Omental fat pad (tissue), 4 donors: Measurements from ENCODE around the gene VPS18. TPM values are rescaled to one million over a fixed set of nuclear protein-coding genes. Genes with fewer than 3 reads are reported as not detected.

Source experiments
- ATAC-seq: fragments of 150-250 bp; one replicate; pipeline ENCODE4 v1.9.1; 2016; ENCODE audit warnings: mild to moderate bottlenecking, moderate library complexity; ENCODE audit not compliant: low FRiP score
- DNase-seq: peaks from one replicate; pipeline ENCODE4 v3.0.0-alpha.2; 2019; ENCODE audit warnings: low spot score
- total RNA-seq, 4 donors: library from RNA; depleted of rRNA; stranded (reverse); fragments of >200 nt; gene quantifications; one replicate each; pipeline ENCODE4 v1.1.0, GENCODE V29; 2016
- TF ChIP-seq, protein P1 (sequence below), 3 donors: fragments of 450-650 bp; IDR thresholded peaks; one replicate each; pipeline ENCODE4 v1.5.1; 2016 to 2017; ENCODE audit warnings: antibody characterized with exemption in 3 of 3, mild to moderate bottlenecking in 3 of 3, moderate library complexity in 2 of 3

Gene VPS18
- total RNA-seq, 4 donors from 2014 or later, result 25.2 to 32.9 (median 28.9) TPM

DNA sequence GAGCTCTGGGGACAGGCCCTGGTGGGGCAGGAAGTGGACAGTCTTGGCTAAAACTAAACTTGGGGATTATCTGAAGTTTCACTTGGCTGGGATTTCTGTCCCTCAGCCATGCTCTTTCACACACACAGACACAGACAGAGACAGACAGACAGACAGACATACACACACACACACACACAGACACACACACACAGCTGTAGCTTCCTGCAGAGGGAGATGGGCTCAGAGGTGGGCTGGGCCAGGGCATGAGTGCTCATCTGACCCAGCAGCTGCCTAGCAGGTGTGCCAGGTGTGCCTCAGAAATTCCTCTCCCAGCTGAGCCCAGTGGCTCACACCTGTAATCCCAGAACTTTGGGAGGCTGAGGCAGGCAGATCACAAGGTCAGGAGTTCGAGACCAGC is 23.5 kb upstream of the VPS18 start:
- no peak for DNase-seq
- no peak for ATAC-seq
- TF ChIP-seq, protein P1, sequence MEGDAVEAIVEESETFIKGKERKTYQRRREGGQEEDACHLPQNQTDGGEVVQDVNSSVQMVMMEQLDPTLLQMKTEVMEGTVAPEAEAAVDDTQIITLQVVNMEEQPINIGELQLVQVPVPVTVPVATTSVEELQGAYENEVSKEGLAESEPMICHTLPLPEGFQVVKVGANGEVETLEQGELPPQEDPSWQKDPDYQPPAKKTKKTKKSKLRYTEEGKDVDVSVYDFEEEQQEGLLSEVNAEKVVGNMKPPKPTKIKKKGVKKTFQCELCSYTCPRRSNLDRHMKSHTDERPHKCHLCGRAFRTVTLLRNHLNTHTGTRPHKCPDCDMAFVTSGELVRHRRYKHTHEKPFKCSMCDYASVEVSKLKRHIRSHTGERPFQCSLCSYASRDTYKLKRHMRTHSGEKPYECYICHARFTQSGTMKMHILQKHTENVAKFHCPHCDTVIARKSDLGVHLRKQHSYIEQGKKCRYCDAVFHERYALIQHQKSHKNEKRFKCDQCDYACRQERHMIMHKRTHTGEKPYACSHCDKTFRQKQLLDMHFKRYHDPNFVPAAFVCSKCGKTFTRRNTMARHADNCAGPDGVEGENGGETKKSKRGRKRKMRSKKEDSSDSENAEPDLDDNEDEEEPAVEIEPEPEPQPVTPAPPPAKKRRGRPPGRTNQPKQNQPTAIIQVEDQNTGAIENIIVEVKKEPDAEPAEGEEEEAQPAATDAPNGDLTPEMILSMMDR (IDR thresholded peaks at IDR 0.05), result no peak

GRCh38 chr15:40871749-40872617 is 22.3 kb upstream of the VPS18 start:
- ATAC-seq (no peak), DNase-seq (no peak)
- TF ChIP-seq, protein P1 (IDR thresholded peaks at IDR 0.05), result no peak

DNA sequence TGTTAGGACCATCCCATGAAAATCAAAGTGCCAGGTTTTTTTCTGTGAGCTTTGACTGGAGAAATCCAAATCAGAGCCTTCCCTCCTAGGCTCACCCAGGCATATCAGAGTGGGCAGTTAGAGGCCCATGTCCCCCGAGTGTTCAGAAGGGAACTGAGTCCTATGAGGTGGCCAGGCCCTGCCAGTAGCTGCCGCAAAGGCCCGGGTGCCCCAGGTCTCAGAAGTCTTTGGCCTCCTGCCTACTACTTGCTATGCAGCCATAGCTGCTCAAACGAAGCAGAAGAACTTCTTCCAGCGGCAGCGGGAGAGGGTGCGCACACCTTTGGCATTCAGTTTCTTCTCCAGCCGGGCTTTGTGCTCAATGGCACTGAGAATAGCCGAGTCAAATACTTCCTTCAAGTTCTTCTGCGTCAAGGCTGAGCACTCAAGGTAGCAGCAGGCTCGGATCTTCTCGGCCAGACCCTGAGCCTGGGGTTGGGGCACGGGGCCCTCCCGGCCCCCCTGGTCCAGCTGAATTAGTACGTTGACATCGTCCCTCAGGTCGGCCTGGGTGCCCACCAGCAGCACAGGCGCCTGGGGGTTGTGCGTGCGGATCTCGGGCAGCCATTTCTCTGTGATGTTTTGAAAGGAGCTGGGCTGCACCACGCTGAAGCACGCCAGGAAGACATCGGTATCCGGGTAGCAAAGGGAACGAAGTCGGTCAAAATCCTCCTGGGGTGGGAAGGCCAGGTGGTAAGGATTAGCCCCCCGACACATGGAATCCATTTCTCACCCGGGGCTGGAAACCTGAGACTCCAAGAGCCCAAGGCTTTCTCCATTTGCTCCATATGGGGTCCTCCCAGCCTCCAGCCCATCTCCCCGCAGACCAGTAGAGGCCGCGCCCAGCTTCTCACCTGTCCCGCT is 21.2 kb upstream of the VPS18 start:
- ATAC-seq (no peak), DNase-seq (no peak)
- TF ChIP-seq, protein P1 (IDR thresholded peaks at IDR 0.05), result no peak

- TF ChIP-seq, protein P1 (IDR thresholded peaks at IDR 0.05), result no peak
- peak; percentile 84 for ATAC-seq
- peak; percentile 28 for DNase-seq
These were observed 20.3 kb upstream of the VPS18 start, which contains the start of gene RHOV for GRCh38 chr15:40873694-40874561. Gene RHOV (minus strand): TSS chr15:40874234. CDS start chr15:40874139, 95 bp downstream.

- no peak for ATAC-seq
- TF ChIP-seq, protein P1 (IDR thresholded peaks at IDR 0.05), result no peak
These were observed 18.1 kb upstream of the VPS18 start for GRCh38 chr15:40875991-40876730.

DNA sequence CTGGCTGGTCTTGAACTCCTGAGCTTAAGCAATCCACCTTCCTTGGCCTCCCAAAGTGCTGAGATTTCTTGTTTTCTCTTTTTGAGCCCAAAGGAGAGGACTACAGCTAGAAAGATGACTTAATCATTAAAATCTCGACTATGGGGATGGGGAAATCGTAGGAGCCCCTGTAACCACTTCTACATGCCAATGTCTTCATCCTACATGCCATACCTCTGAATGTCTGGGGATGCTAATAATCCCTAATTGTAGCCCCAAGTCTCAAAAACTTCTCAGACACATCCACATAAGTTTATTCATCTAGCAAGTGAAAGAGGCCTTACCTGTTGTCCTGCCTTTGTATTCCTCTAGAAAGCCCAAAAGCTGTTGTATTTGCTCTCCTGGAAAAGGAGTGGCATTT is 16.6 kb upstream of the VPS18 start:
- no peak for DNase-seq
- TF ChIP-seq, protein P1 (IDR thresholded peaks at IDR 0.05), result no peak
- no peak for ATAC-seq

More at GRCh38 chr15:40875991-40876730, 18.1 kb upstream of the VPS18 start:
- no peak for DNase-seq
